NCI-H2171 (cell line): ENCODE data around the gene PRCP.

Experiments
- DNase-seq: peaks from one replicate; lab custom pipeline; 2025; lab: John Stamatoyannopoulos, UW

PRCP gene

GRCh38 chr11:82782825-82783374 lies 117.3 kb downstream of the PRCP start:
- DNase-seq: no peak

GRCh38 chr11:82778776-82779175 lies 121.5 kb downstream of the PRCP start:
- no peak for DNase-seq

DNA sequence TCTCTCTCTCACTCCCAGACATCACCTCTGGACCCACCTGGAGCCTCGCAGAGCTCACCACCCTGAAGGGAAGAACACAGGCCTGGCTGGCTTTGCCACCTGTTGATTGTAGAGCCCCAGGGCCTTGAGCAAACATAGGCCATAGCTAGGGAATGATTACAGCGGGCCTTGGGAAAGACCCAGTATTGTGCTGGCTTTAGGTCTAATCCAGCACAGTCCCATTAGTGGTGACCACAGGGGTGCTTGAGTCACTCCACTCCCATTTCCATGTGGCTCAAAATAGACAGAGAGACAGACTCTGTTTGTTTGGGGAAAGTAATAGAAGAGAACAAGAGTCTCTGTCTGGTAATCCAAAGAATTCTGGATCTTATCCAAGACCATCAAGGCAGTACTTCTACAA lies 123.9 kb downstream of the PRCP start:
- no peak for DNase-seq

DNA sequence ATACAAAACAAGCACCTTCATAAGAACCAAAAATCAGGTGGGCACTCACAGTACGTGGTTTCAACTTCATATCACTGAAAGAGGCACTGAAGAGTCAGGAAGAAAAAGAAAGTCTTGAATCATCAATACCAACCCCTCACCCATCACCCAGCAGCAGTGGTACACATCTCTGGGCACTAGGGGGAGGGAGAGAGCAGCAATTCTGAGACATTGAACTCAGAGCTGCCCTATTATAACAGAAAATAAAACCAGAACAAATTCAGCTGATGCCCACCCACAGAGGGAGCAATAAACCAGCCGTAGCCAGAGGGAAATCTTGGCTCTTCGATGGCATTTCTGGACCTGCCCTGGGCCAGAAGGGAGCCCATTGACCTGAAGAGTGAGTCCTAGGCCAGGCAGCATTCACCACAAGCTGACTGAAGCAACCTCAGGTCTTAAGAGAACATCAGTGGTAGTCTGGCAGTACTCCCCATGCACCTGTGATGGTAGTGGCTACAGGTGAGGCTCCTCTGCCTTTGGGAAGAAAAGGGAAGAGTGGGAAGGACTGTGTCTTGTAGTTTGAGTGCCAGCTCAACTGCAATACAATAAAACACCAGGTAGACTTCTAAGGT lies 124.4 kb downstream of the PRCP start:
- no peak for DNase-seq

DNA sequence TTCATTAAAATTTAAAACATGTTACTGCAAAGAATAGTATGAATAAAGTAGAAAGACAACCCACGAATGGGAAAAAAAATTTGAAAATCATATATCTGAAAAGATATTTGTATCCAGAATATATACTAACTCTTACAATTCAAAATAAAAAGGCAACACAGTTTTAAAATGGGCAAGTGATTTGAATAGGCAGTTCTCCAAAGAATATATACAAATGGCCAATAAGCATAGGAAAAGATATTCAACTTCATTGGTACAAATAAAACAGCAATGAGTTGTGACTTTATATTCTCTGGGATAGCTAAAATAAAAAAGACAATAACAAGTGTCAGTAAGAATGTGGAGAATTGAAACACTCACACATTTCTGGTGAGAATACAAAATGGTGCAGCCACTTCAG lies 125.0 kb downstream of the PRCP start:
- DNase-seq: no peak
